Measurements from ENCODE around the gene CCDC117. TPM values are rescaled to one million over a fixed set of nuclear protein-coding genes. Genes with fewer than 3 reads are reported as not detected.

Gene CCDC117
- total RNA-seq, 1 donor from 2014 or later = 8.4 TPM

DNA sequence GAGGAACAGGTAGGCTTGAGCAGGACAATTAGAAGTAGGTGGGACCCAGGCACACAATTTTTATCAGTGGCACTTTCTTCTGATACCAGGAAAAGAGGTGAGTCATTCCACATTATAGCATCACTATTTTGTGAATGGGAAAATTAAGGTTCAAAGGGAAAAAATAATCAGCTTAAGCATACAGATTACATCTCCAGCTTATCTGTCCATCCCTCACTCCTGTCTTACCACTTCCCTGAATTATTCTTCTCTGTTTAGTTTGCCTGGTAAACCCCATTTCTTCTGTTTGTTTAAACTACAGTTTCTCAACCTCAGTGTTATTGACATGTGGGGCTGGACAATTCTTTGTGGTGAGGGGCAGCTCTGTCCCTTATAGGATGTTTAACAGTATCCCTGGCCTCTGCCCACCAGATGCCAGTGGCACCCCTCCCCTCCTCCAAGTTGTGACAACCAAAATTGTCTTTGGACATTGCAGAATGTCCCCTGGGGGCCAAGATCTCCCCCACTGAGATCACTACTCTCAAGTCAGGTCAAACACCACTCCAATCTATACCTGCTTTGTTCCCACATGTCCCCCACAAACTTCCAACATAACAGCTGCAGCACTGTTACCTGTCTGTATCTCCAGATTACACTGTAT, 36.3 kb downstream of the CCDC117 start:
- FAIRE-seq (no peak), DNase-seq (ENCODE audit: low read depth) (no peak)

DNA sequence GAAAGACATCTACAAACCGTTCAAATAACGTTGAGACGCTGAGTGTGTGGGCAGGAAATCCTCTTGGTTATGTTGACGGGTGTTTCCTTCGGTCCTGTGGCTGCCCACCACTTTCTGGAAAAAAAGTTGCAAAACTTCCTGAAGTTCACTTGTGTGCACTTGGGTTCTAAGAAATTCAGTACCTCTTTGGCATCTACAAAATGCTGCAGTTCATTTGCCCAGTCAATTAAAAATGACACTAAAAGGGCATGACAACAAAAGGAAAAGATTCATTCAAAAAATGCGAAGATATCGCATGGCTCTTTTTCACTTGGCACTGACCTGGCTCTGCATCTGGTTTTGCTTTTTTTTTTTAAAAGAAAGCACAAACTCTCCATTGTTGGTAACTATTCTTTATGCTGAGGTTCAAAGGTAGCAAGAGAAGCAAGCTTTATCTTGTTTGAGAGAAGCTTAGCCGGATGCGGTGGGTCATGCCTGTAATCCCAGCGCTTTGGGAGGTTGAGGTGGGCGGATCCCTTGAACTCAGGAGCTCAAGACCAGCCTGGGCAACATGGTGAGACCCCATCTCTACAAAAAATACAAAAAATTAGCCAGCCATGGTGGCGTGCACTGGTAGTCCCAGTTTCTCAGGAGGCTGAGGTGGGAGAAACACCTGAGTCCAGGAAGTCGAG, 38.5 kb downstream of the CCDC117 start:
- FAIRE-seq (no peak), DNase-seq (ENCODE audit: low read depth) (no peak)
- TF ChIP-seq, protein P1, sequence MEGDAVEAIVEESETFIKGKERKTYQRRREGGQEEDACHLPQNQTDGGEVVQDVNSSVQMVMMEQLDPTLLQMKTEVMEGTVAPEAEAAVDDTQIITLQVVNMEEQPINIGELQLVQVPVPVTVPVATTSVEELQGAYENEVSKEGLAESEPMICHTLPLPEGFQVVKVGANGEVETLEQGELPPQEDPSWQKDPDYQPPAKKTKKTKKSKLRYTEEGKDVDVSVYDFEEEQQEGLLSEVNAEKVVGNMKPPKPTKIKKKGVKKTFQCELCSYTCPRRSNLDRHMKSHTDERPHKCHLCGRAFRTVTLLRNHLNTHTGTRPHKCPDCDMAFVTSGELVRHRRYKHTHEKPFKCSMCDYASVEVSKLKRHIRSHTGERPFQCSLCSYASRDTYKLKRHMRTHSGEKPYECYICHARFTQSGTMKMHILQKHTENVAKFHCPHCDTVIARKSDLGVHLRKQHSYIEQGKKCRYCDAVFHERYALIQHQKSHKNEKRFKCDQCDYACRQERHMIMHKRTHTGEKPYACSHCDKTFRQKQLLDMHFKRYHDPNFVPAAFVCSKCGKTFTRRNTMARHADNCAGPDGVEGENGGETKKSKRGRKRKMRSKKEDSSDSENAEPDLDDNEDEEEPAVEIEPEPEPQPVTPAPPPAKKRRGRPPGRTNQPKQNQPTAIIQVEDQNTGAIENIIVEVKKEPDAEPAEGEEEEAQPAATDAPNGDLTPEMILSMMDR (IDR thresholded peaks at IDR 0.05; ENCODE audit: insufficient read depth, low read length, severe bottlenecking) = no peak
- Histone ChIP-seq H3K36me3 (ENCODE audit: control insufficient read depth, insufficient read depth, low read length) (peaks cover 3% of the 10 kb centered on the region), H3K4me3 (ENCODE audit: low read depth, low read length) (no peak overlapping the region), H3K27me3 (ENCODE audit: control insufficient read depth, insufficient read depth, low read length) (no peaks in the 10 kb centered on the region)

More for the DNA sequence above, 36.3 kb downstream of the CCDC117 start:
- H3K27me3 ChIP-seq (ENCODE audit: control insufficient read depth, insufficient read depth, low read length) = no peaks in the 10 kb centered on the region
- no peak overlapping the region for H3K4me3 ChIP-seq (ENCODE audit: low read depth, low read length)
- peaks cover under 1% of the 10 kb centered on the region for H3K36me3 ChIP-seq (ENCODE audit: control insufficient read depth, insufficient read depth, low read length)
- TF ChIP-seq, protein P1 (IDR thresholded peaks at IDR 0.05; ENCODE audit: insufficient read depth, low read length, severe bottlenecking) = no peak

DNA sequence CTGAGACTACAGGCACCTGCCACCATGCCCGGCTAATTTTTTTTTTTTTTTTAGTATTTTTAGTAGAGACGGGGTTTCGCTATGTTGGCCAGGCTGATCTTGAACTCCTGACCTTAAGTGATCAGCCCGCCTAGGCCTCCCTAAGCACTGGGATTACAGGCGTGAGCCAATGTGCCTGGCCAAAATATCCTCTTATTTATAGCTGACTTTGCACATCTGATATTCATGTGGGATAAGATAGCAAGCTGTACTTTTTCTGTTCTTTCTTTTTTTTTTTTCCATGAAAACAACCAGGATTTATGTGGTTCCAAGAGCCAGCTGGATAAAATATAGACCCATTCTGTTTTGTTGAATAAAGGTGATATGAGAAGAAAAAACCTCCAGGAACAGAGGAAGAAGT, 40.0 kb downstream of the CCDC117 start:
- TF ChIP-seq, protein P1 (IDR thresholded peaks at IDR 0.05; ENCODE audit: insufficient read depth, low read length, severe bottlenecking) = no peak
- H3K36me3 ChIP-seq (ENCODE audit: control insufficient read depth, insufficient read depth, low read length) = peaks cover 3% of the 10 kb centered on the region
- FAIRE-seq (no peak), DNase-seq (ENCODE audit: low read depth) (no peak)
- H3K27me3 ChIP-seq (ENCODE audit: control insufficient read depth, insufficient read depth, low read length) = no peaks in the 10 kb centered on the region
- no peak overlapping the region for H3K4me3 ChIP-seq (ENCODE audit: low read depth, low read length)

DNA sequence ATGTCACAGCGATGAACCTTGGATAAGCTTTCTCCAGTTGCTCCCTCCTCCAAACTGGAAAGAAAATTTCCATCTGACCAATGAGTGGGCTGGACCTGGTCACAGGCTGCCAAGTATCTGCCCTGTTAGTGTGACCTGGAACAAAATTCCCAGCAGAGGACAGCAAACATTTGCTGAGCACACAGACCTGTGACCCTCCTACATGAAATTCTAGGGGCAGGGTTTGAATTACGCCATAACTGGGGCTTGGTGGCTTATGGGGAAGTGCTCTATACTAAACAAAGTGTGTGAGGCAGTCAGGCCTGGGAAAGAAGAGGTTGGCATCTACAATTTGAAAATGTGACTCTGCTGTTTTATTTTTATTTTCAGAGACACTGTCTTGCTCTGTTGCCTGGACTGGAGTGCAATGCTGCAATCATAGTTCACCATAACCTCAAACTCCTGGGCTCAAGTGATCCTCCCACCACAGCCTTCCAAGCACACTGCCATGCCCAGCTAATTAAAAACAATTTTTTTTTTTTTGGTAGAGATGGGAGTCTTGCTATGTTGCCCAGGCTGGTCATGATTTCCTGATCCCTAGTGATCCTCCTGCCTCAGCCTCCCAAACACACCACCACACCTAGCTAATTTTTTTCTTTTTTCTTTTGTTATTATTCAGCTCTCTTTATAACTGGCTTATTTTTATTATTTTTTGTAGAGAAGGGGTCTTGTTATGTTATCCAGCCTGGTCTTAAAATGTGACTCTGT, 41.5 kb downstream of the CCDC117 start:
- H3K4me3 ChIP-seq (ENCODE audit: low read depth, low read length) = no peak overlapping the region
- no peaks in the 10 kb centered on the region for H3K27me3 ChIP-seq (ENCODE audit: control insufficient read depth, insufficient read depth, low read length)
- FAIRE-seq (no peak), DNase-seq (ENCODE audit: low read depth) (no peak)
- TF ChIP-seq, protein P1 (IDR thresholded peaks at IDR 0.05; ENCODE audit: insufficient read depth, low read length, severe bottlenecking) = no peak
- peaks cover 3% of the 10 kb centered on the region for H3K36me3 ChIP-seq (ENCODE audit: control insufficient read depth, insufficient read depth, low read length)

DNA sequence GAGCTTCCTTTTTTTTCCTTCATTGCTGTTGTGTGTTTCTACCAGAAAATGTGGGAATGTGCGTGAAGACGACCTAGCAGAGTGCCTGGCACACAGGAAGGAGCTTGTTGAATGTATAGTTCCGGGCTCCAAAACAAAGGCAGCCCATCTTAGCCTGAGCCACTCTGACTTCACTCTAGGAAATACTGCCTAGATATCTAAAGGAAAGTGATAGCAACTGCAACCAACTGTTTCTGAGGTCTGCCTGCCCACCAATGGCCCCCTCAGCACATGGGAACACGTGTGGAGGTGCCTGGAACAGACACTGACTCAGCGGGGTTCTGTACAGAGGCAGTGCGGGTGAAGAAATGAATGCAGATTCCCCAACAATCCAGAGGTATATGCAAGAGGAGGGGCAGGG, 42.6 kb downstream of the CCDC117 start:
- TF ChIP-seq, protein P1 (IDR thresholded peaks at IDR 0.05; ENCODE audit: insufficient read depth, low read length, severe bottlenecking) = no peak
- no peak for FAIRE-seq
- H3K4me3 ChIP-seq (ENCODE audit: low read depth, low read length) = no peak overlapping the region
- no peak for DNase-seq (ENCODE audit: low read depth)
- no peaks in the 10 kb centered on the region for H3K27me3 ChIP-seq (ENCODE audit: control insufficient read depth, insufficient read depth, low read length)
- H3K36me3 ChIP-seq (ENCODE audit: control insufficient read depth, insufficient read depth, low read length) = peaks cover 3% of the 10 kb centered on the region
